Measurements from ENCODE around the gene MYL3.

Gene MYL3

GRCh38 chr3:46844397-46844796 lies 18.8 kb downstream of the MYL3 start:
- no peak for TF ChIP-seq CTCF (IDR thresholded peaks at IDR 0.05; ENCODE audit: low read depth, low read length)
- DNase-seq (ENCODE audit: extremely low read depth, low read depth): no peak

GRCh38 chr3:46843508-46843907 lies 19.7 kb downstream of the MYL3 start:
- TF ChIP-seq CTCF (IDR thresholded peaks at IDR 0.05; ENCODE audit: low read depth, low read length): no peak
- DNase-seq (ENCODE audit: extremely low read depth, low read depth): no peak

GRCh38 chr3:46840491-46840890 lies 22.8 kb downstream of the MYL3 start:
- no peak for TF ChIP-seq CTCF (IDR thresholded peaks at IDR 0.05; ENCODE audit: low read depth, low read length)

GRCh38 chr3:46838301-46838700 lies 24.9 kb downstream of the MYL3 start:
- no peak for DNase-seq (ENCODE audit: extremely low read depth, low read depth)
- TF ChIP-seq CTCF (IDR thresholded peaks at IDR 0.05; ENCODE audit: low read depth, low read length): no peak

More at GRCh38 chr3:46840491-46840890, 22.8 kb downstream of the MYL3 start:
- no peak for DNase-seq (ENCODE audit: extremely low read depth, low read depth)

- TF ChIP-seq CTCF (IDR thresholded peaks at IDR 0.05; ENCODE audit: low read depth, low read length): no peak
- DNase-seq (ENCODE audit: extremely low read depth, low read depth): no peak
These were observed 27.8 kb downstream of the MYL3 start for GRCh38 chr3:46835491-46835890.

GRCh38 chr3:46835054-46835453 lies 28.2 kb downstream of the MYL3 start:
- no peak for TF ChIP-seq CTCF (IDR thresholded peaks at IDR 0.05; ENCODE audit: low read depth, low read length)
- DNase-seq (ENCODE audit: extremely low read depth, low read depth): no peak

GRCh38 chr3:46833346-46834300 lies 29.6 kb downstream of the MYL3 start:
- DNase-seq (ENCODE audit: extremely low read depth, low read depth): no peak
- no peak for TF ChIP-seq CTCF (IDR thresholded peaks at IDR 0.05; ENCODE audit: low read depth, low read length)
